HepG2 (cell line): Measurements from ENCODE around the gene C15orf62. TPM values are rescaled to one million over a fixed set of nuclear protein-coding genes. Genes with fewer than 3 reads are reported as not detected.

Source experiments
- CC2D1A ChIP-seq: sonication (generic); formaldehyde crosslinking; IDR thresholded peaks from 2 replicates; pipeline ENCODE4 v1.8.1; 2023; ENCODE audit warnings: mild to moderate bottlenecking, missing genetic modification reagents
- JARID2 ChIP-seq: sonication (generic); formaldehyde crosslinking; IDR thresholded peaks from 2 replicates; pipeline ENCODE4 v1.8.1; 2023; ENCODE audit warnings: missing genetic modification reagents, inconsistent platforms; ENCODE audit not compliant: insufficient replicate concordance
- MEIS1 ChIP-seq: sonication (generic); formaldehyde crosslinking; IDR thresholded peaks from 2 replicates; pipeline ENCODE4 v1.9.0; 2021; ENCODE audit warnings: mild to moderate bottlenecking, missing genetic modification reagents, moderate library complexity, borderline replicate concordance
- NR0B2 ChIP-seq: sonication (generic); formaldehyde crosslinking; IDR thresholded peaks from 2 replicates; pipeline ENCODE4 v1.4.0; 2020; ENCODE audit warnings: mild to moderate bottlenecking, missing genetic modification reagents
- SAFB2 ChIP-seq: sonication (generic); formaldehyde crosslinking; IDR thresholded peaks from 2 replicates; pipeline ENCODE4 v1.5.1; 2020; ENCODE audit warnings: missing genetic modification reagents, low read depth, mild to moderate bottlenecking, borderline replicate concordance
- SETDB1 ChIP-seq: sonication (generic); formaldehyde crosslinking; IDR thresholded peaks from 2 replicates; pipeline ENCODE4 v1.5.1; 2020; ENCODE audit warnings: missing genetic modification reagents, mild to moderate bottlenecking, borderline replicate concordance
- SMARCC2 ChIP-seq: fragments of 450-650 bp; IDR thresholded peaks from 2 replicates; pipeline ENCODE4 v1.6.1; 2017; ENCODE audit warnings: antibody characterized with exemption, mild to moderate bottlenecking
- STAG1 ChIP-seq: sonication (generic); formaldehyde crosslinking; IDR thresholded peaks from 2 replicates; pipeline ENCODE4 v1.4.0; 2020; ENCODE audit warnings: missing genetic modification reagents
- ZNF570 ChIP-seq: sonication (generic); formaldehyde crosslinking; IDR thresholded peaks from 2 replicates; pipeline ENCODE4 v1.4.0; 2020; ENCODE audit warnings: mild to moderate bottlenecking, missing genetic modification reagents, borderline replicate concordance
- ZNF605 ChIP-seq: sonication (generic); formaldehyde crosslinking; IDR thresholded peaks from 2 replicates; pipeline ENCODE4 v1.8.0; 2022; ENCODE audit warnings: mild to moderate bottlenecking, missing genetic modification reagents
- ZNF746 ChIP-seq: sonication (generic); formaldehyde crosslinking; IDR thresholded peaks from 2 replicates; pipeline ENCODE4 v1.8.0; 2022; ENCODE audit warnings: mild to moderate bottlenecking, missing genetic modification reagents
- ZNF747 ChIP-seq: sonication (generic); formaldehyde crosslinking; IDR thresholded peaks from 2 replicates; pipeline ENCODE4 v1.8.1; 2023; ENCODE audit warnings: missing genetic modification reagents, mild to moderate bottlenecking, borderline replicate concordance
- ZNF773 ChIP-seq: sonication (generic); formaldehyde crosslinking; IDR thresholded peaks from 2 replicates; pipeline ENCODE4 v1.4.0; 2020; ENCODE audit warnings: missing genetic modification reagents, borderline replicate concordance
- ZNF792 ChIP-seq: IDR thresholded peaks from 2 replicates; pipeline ENCODE4 v1.6.1; 2016
- polyA plus RNA-seq, 8 experiments: library from polyadenylated mRNA; depleted of rRNA in 3 of 8; stranded (reverse) in 7 of 8; unstranded in 1 of 8; fragments of >200 nt; fragmentation: Illumina TruSeq in 4 of 8; extraction: Trizol in 4 of 8; gene quantifications; 2 replicates each; pipeline versions ENCODE4 v1.2.1 to v1.2.3, GENCODE V29; 2011 to 2016; ENCODE audit warnings: low read depth in 4 of 8, missing spikeins in 1 of 8, mixed read lengths in 1 of 8; ENCODE audit not compliant: insufficient read depth in 1 of 8
- total RNA-seq, 5 experiments: library from RNA; depleted of rRNA; stranded (reverse); fragments of >200 nt; fragmentation: Illumina TruSeq; extraction: Trizol; gene quantifications; 2 replicates each; pipeline ENCODE4 v1.2.3, GENCODE V29; 2016; ENCODE audit warnings: low read depth in 1 of 5
- TF ChIP-seq, protein P1 (sequence below): sonication (generic); formaldehyde crosslinking; IDR thresholded peaks from 2 replicates; pipeline ENCODE4 v1.4.0; 2020; ENCODE audit warnings: missing genetic modification reagents
- TF ChIP-seq, protein P2 (sequence below): sonication (generic); formaldehyde crosslinking; IDR thresholded peaks from 2 replicates; pipeline ENCODE4 v1.8.0; 2022; ENCODE audit warnings: mild to moderate bottlenecking, missing genetic modification reagents; ENCODE audit not compliant: insufficient replicate concordance
- TF ChIP-seq, protein P3 (sequence below), 2 experiments: sonication (generic) in 1 of 2; formaldehyde crosslinking in 1 of 2; IDR thresholded peaks; 2 replicates each; pipeline versions ENCODE4 v1.5.1 to v1.6.1; 2011 to 2020; ENCODE audit warnings: borderline replicate concordance in 1 of 2, low read depth in 1 of 2, low read length in 1 of 2, mild to moderate bottlenecking in 1 of 2, missing genetic modification reagents in 1 of 2, moderate library complexity in 1 of 2

Gene C15orf62
- total and polyA plus RNA-seq, 2 of the 13 experiments (the other 11 are each of a cell fraction or from before 2014, with no cell fraction given) = 0.51 to 1.1 TPM

DNA sequence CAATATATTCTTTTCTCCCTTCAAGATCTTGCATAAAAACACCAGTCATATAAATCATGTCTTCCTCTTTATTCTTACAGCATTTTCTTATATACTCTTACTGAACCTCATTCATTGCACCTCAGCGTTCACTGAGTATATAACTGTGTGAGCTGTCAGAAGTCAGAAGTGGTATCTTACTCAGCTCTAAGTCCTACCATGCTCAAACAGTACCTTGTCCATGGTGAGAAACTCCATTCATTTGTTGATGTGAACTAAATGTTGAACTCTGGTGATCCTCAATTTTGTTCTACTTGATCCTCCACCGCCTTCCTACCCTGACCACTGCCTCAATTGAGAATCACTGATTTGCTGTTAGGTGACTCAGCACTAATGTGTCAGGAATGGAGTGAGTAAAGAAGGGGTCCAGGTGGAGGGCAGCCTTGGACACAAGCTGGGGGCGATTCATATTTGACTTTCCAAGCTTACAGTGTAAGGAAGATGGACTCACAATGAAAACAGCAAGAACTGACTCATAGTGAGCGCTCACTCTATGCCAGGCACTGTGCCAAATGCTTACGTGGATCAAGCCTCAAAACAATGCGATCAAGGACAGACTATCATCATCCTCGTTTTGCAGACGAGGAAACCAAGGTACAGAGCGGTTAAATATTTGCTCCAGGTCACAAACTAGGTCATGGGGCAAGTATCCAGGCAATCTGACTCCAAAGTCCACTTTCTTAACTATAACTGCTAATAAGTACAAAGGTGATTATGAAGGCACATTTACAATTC lies 23.6 kb downstream of the C15orf62 start (continued):
- TF ChIP-seq, protein P1, sequence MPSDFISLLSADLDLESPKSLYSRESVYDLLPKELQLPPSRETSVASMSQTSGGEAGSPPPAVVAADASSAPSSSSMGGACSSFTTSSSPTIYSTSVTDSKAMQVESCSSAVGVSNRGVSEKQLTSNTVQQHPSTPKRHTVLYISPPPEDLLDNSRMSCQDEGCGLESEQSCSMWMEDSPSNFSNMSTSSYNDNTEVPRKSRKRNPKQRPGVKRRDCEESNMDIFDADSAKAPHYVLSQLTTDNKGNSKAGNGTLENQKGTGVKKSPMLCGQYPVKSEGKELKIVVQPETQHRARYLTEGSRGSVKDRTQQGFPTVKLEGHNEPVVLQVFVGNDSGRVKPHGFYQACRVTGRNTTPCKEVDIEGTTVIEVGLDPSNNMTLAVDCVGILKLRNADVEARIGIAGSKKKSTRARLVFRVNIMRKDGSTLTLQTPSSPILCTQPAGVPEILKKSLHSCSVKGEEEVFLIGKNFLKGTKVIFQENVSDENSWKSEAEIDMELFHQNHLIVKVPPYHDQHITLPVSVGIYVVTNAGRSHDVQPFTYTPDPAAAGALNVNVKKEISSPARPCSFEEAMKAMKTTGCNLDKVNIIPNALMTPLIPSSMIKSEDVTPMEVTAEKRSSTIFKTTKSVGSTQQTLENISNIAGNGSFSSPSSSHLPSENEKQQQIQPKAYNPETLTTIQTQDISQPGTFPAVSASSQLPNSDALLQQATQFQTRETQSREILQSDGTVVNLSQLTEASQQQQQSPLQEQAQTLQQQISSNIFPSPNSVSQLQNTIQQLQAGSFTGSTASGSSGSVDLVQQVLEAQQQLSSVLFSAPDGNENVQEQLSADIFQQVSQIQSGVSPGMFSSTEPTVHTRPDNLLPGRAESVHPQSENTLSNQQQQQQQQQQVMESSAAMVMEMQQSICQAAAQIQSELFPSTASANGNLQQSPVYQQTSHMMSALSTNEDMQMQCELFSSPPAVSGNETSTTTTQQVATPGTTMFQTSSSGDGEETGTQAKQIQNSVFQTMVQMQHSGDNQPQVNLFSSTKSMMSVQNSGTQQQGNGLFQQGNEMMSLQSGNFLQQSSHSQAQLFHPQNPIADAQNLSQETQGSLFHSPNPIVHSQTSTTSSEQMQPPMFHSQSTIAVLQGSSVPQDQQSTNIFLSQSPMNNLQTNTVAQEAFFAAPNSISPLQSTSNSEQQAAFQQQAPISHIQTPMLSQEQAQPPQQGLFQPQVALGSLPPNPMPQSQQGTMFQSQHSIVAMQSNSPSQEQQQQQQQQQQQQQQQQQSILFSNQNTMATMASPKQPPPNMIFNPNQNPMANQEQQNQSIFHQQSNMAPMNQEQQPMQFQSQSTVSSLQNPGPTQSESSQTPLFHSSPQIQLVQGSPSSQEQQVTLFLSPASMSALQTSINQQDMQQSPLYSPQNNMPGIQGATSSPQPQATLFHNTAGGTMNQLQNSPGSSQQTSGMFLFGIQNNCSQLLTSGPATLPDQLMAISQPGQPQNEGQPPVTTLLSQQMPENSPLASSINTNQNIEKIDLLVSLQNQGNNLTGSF (CRISPR knock-in tag) = no peak
- TF ChIP-seq ZNF605 (0 out of 2 replicates have a peak, but pooled peaks have one; percentile 15), ZNF746 (no peak), ZNF570 (no peak), ZNF747 (CRISPR knock-in tag) (peak; percentile 56; the same call in 1 of the 2 replicates), SETDB1 (no peak), STAG1 (no peak), MEIS1 (CRISPR knock-in tag) (no peak), SMARCC2 (no peak), NR0B2 (no peak), ZNF792 (CRISPR knock-in tag) (peak; percentile 80; the same call in 1 of the 2 replicates), JARID2 (CRISPR knock-in tag) (no peak), CC2D1A (CRISPR knock-in tag) (no peak), ZNF773 (CRISPR knock-in tag) (no peak), SAFB2 (no peak)
- TF ChIP-seq, protein P2, sequence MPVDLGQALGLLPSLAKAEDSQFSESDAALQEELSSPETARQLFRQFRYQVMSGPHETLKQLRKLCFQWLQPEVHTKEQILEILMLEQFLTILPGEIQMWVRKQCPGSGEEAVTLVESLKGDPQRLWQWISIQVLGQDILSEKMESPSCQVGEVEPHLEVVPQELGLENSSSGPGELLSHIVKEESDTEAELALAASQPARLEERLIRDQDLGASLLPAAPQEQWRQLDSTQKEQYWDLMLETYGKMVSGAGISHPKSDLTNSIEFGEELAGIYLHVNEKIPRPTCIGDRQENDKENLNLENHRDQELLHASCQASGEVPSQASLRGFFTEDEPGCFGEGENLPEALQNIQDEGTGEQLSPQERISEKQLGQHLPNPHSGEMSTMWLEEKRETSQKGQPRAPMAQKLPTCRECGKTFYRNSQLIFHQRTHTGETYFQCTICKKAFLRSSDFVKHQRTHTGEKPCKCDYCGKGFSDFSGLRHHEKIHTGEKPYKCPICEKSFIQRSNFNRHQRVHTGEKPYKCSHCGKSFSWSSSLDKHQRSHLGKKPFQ (CRISPR knock-in tag) = no peak
- TF ChIP-seq, protein P3, sequence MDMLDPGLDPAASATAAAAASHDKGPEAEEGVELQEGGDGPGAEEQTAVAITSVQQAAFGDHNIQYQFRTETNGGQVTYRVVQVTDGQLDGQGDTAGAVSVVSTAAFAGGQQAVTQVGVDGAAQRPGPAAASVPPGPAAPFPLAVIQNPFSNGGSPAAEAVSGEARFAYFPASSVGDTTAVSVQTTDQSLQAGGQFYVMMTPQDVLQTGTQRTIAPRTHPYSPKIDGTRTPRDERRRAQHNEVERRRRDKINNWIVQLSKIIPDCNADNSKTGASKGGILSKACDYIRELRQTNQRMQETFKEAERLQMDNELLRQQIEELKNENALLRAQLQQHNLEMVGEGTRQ (IDR thresholded peaks at IDR 0.05; ENCODE audit: low read depth, low read length) = no peak
- TF ChIP-seq, protein P3 (CRISPR knock-in tag; IDR thresholded peaks at IDR 0.05; ENCODE audit: borderline replicate concordance) = no peak
